NK-92 (cell line): ENCODE measurements around the gene FAM177A1.
"Not testable (repeated sequence)": the region's sequence is repeated elsewhere in the genome, so short reads cannot be mapped to it uniquely, and the experiment has no call there.

Experiments used
- DNase-seq: peaks from one replicate; lab custom pipeline; 2025; ENCODE audit not compliant: unreplicated experiment; lab: John Stamatoyannopoulos, UW

FAM177A1 gene

GRCh38 chr14:35046048-35046750 lies at the start of gene FAM177A1:
Gene FAM177A1 (plus strand): TSS chr14:35046272. CDS start chr14:35046464, 192 bp downstream.
- DNase-seq, result peak; percentile 98

GRCh38 chr14:34997762-34998161 lies 48.3 kb upstream of the FAM177A1 start:
- no peak for DNase-seq

DNA sequence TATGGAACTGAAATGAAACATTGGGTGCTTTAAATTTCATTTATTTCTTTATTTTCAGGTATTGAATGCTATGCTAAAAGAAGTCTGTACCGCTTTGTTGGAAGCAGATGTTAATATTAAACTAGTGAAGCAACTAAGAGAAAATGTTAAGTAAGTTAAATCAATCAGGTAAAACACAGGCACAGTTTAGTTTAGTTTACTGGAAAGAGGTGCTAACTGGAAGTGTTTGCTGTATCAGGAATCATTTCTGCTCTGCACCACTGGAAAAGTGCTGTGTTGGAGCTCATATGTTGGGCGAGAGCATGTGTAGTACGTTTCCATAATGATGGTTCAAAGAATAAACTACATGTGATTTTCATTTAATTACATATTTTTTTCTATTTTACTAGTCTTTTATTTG lies 46.6 kb upstream of the FAM177A1 start:
- no peak for DNase-seq

DNA sequence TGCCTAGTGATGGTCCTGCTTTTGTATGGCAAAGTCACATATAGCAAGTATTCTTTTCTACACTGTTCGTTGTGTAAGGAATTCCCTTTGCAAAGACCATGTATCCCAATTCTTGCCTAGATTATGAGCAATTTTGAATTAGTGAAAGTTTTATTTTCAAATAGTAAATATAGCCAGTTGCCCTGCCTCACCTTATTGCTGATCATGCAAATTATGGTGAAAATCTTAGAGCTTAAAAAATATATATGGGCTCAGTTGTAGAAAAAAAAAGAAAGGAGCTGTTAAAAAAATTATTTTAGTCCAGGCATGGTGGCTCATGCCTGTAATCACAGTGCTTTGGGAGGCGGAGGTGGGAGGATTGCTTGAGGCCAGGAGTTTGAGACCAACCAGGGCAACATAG lies 44.5 kb upstream of the FAM177A1 start:
- no peak for DNase-seq

GRCh38 chr14:35004839-35005238 lies 41.2 kb upstream of the FAM177A1 start:
- DNase-seq, result no peak

- DNase-seq, result no peak
Observed at GRCh38 chr14:35016568-35016967, 29.5 kb upstream of the FAM177A1 start.

DNA sequence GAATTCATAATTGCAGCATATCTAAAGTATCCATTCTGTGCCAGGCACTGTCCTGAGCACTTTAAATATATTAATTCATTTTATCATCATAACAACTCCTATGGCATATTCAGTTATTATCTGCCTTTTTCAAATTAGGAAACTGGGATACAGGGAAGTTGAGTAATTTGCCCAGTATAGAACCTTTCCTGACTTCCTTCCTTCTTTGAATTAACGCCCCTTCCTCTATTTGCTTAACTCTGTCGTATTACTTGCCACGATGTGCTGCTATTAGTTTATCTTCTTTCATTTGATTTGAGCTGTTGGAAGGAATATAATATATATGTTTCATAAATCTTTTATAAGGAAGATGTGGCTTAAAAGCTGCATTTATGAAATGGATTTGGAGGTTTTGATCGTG lies 25.4 kb upstream of the FAM177A1 start:
- DNase-seq, result no peak

GRCh38 chr14:35028435-35028834 lies 17.6 kb upstream of the FAM177A1 start:
- no peak for DNase-seq

GRCh38 chr14:35032562-35032961 lies 13.5 kb upstream of the FAM177A1 start:
- DNase-seq, result no peak

- DNase-seq, result no peak
Observed at GRCh38 chr14:35034440-35034833, 11.6 kb upstream of the FAM177A1 start.

DNA sequence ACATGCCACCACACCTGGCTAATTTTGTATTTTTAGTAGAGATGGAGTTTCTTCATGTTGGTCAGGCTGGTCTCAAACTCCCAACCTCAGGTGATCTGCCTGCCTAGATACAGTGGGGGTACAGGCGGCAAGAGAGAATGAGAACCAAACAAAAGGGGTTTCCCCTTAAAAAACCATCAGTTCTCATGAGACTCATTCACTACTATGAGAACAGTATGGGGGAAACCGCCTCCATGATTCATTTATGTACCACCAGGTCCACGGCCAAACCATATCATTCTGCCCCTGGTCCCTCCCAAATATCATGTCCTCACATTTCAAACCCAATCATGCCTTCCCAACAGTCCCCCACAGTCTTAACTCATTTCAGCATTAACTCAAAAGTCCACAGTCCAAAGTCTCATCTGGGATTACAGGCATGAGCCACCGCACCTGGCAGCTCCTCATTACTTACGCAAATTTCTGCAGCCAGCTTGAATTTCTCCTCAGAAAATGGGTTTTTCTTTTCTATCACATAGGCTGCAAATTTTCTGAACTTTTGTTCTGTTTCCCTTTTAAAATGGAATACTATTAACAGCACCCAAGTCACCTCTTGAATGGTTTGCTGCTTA lies 11.0 kb upstream of the FAM177A1 start:
- DNase-seq, result not testable (repeated sequence)

DNA sequence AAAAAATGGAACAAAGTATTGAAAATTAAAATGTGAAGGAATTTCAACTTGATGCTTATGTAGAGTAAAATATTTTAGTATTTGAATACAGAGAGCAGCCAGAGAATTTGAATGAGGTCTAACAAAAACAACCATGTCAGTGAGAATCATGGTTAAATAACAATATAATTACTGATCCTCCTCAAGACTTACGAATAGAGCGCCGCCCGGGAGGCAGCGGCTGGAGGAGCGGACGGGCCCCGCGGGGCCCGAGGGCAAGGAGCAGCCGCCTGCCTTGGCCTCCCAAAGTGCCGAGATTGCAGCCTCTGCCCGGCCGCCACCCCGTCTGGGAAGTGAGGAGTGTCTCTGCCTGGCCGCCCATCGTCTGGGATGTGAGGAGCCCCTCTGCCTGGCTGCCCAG lies 7.8 kb upstream of the FAM177A1 start:
- not testable (repeated sequence) for DNase-seq

- DNase-seq, result no peak
Observed at GRCh38 chr14:35042632-35043031, 3.4 kb upstream of the FAM177A1 start.

DNA sequence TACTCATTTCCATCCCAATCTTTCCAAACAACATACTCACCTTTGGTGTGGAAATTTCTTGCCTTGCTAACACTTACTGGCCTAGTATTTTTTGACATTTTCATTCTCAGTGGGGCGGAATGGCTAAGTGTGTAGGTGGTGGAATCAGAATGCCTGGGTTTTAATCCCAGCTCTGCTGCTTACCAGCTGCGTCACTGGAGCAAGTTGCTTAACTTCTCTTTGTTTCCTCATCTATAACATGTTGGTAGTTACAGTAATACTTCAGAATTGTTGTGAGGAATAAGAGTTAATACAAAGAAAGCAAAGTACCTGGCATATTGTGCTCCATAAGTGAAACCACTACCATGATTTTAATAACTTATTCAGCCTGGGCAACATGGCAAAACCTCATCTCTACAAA lies 3.0 kb upstream of the FAM177A1 start:
- DNase-seq, result no peak

DNA sequence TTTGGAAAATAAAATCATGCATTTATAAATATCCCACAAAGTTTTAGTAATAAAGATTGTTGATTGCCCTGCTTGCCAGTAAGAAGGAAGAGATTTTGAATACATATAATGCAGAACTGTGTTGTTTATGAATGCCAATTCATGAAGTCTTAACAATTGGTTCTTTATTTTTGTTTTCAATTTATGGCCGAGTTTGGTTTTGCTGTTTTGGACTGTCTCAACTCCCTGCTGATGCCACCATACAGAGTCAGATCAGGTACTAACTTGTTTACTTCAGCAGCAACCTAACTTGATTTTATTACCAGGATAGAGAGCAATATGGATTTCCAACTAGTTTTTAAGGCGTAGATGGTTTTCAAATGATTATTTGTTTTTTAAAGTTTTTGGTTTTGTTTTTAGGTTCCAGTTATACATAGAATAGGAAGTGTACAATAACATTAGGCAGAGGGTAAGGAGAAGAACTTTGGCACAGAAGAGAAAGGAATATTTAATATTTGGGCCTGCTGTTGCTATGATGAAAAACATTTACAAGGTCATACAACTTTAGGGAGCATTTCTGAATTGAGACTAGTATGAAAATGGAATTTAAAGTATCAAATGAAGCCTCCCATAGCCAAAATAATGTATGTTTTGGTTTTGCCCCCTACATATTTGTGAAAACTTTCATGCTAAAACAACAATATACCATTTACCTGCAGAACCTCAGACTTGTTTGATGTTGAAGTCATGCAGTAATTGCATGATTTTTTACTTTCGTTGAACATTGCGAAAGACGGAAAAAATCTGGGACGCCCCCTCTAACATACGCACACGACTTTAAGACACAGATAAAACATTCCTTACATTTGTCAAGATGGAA lies 904 bp upstream of the FAM177A1 start:
- DNase-seq, result no peak

DNA sequence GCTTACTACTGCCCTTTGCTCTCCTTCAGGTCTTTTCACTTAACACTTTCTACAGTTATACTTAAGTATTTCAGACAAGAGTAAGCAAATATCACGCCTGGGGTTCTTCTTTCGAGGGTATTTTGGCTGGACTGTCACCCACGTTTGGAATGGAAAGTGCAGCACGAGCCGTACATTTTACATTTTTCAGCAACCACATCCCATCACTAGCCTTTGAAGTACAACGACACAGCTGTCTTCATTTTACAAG lies 349 bp upstream of the FAM177A1 start:
- DNase-seq, result no peak

- no peak for DNase-seq
Observed at GRCh38 chr14:35046751-35047536, 872 bp downstream of the FAM177A1 start.

GRCh38 chr14:35047976-35048513 lies 2.0 kb downstream of the FAM177A1 start:
- DNase-seq, result no peak

- DNase-seq, result no peak
Observed at GRCh38 chr14:35050652-35051051, 4.6 kb downstream of the FAM177A1 start.

GRCh38 chr14:35051796-35052195 lies 5.7 kb downstream of the FAM177A1 start:
- no peak for DNase-seq

DNA sequence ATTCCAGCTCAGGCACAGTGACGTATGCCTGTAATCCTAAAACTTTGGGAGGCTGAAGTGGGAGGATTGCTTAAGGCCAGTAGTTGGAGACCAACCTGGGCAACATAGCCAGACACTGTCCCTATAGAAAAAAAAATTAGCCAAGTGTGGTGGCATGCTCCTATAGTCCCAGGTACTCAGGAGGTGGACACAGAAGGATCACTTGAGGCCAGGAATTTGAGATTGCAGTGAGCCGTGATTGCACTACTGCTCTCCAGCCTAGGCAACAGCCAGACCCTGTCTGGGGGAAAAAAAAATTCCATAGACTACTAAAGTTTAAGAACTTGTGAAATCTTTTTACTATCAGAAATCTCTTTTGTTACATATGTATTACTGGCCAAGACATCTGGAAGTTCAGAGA lies 6.6 kb downstream of the FAM177A1 start:
- DNase-seq, result no peak
